Endothelial cell of umbilical vein (primary cell): ENCODE results near the gene CCDC116. TPM values are rescaled to one million over a fixed set of nuclear protein-coding genes. Genes with fewer than 3 reads are reported as not detected.

ENCODE experiments used
- BruUV-seq: library from RNA; stranded (reverse); fragments of 400-500 nt; replicated peaks from 2 replicates; lab custom pipeline; 2021; lab: Mats Ljungman, UMichigan
- CTCF ChIA-PET: fragments of 300-600, 350-600 bp; sonication (Branson Sonifier 250); formaldehyde crosslinking; loops from one replicate; lab custom pipeline; 2021; ENCODE audit warnings: antibody characterized with exemption, inconsistent platforms; lab: Charles Lee
- POLR2A ChIA-PET: fragments of 300-600, 350-600 bp; sonication (Branson Sonifier 250); formaldehyde crosslinking; loops from one replicate; lab custom pipeline; 2021; ENCODE audit warnings: antibody characterized with exemption, inconsistent platforms; lab: Charles Lee
- DNase-seq: peaks from one replicate; pipeline ENCODE4 v3.0.0-alpha.2; 2011; ENCODE audit warnings: low read depth, low spot score
- FAIRE-seq: peaks from 2 replicates; lab custom pipeline; 2011; peaks lifted over from hg19 to GRCh38; lab: Jason Lieb, UNC
- H2AFZ ChIP-seq: 2 replicates; pipeline ENCODE4 v1.6.0; 2012; ENCODE audit warnings: low read depth, low read length, control low read depth, inconsistent platforms
- H3K27ac ChIP-seq: 2 replicates; pipeline ENCODE4 v1.5.1; 2011; ENCODE audit warnings: low read depth, mild to moderate bottlenecking, control low read depth, low read length, moderate library complexity; ENCODE audit not compliant: insufficient read depth
- H3K27me3 ChIP-seq, 2 experiments: 2 replicates each; pipeline versions ENCODE4 v1.6.0 to v1.6.1; 2011; ENCODE audit warnings: low read length in 2 of 2, mixed read lengths in 1 of 2; ENCODE audit not compliant: control insufficient read depth in 2 of 2, insufficient read depth in 2 of 2
- H3K36me3 ChIP-seq, 2 experiments: 2 replicates in 1 of 2; 3 replicates in 1 of 2; pipeline ENCODE4 v1.5.1; 2011; ENCODE audit warnings: low read length in 2 of 2, mild to moderate bottlenecking in 1 of 2, moderate library complexity in 1 of 2; ENCODE audit not compliant: control insufficient read depth in 2 of 2, insufficient read depth in 2 of 2; ENCODE audit errors: extremely low read depth in 1 of 2
- H3K4me1 ChIP-seq: 3 replicates; pipeline ENCODE4 v1.5.1; 2011; ENCODE audit warnings: mild to moderate bottlenecking, low read length; ENCODE audit not compliant: control insufficient read depth, insufficient read depth; ENCODE audit errors: extremely low read depth
- H3K4me2 ChIP-seq: 2 replicates; pipeline ENCODE4 v1.6.1; 2011; ENCODE audit warnings: low read length, control low read depth, mixed read lengths; ENCODE audit not compliant: insufficient read depth
- H3K4me3 ChIP-seq, 3 experiments: fragments of 200-600 bp in 1 of 3; sonication (generic), shearing (Covaris generic) in 1 of 3; replicated peaks in 1 of 3; 2 replicates each; pipeline ENCODE4 v1.5.1; 2011 to 2016; ENCODE audit warnings: control low read depth in 3 of 3, low read length in 3 of 3, mild to moderate bottlenecking in 2 of 3, inconsistent platforms in 1 of 3, low read depth in 1 of 3, moderate library complexity in 1 of 3; ENCODE audit not compliant: insufficient read depth in 1 of 3
- H3K79me2 ChIP-seq: 2 replicates; pipeline ENCODE4 v1.6.0; 2012; ENCODE audit warnings: low read length, inconsistent platforms; ENCODE audit not compliant: control insufficient read depth, insufficient read depth
- H3K9ac ChIP-seq: replicated peaks from 2 replicates; pipeline ENCODE3; 2011; ENCODE audit warnings: low read length, control low read depth; ENCODE audit not compliant: insufficient read depth; ENCODE audit errors: extremely low read depth
- H3K9me1 ChIP-seq: replicated peaks from 3 replicates; pipeline ENCODE4 v1.6.0; 2011; ENCODE audit warnings: mild to moderate bottlenecking, low read length; ENCODE audit not compliant: control insufficient read depth, insufficient read depth; ENCODE audit errors: extremely low read depth
- H3K9me3 ChIP-seq: replicated peaks from 2 replicates; pipeline ENCODE4 v1.5.1; 2012; ENCODE audit warnings: low read length, inconsistent platforms; ENCODE audit not compliant: control insufficient read depth, insufficient read depth
- H4K20me1 ChIP-seq: replicated peaks from 2 replicates; pipeline ENCODE3; 2011; ENCODE audit warnings: mild to moderate bottlenecking, low read length; ENCODE audit not compliant: control insufficient read depth, insufficient read depth; ENCODE audit errors: extremely low read depth
- EZH2 ChIP-seq: IDR thresholded peaks from 2 replicates; pipeline ENCODE4 v1.6.1; 2012; ENCODE audit warnings: borderline replicate concordance, low read depth, mild to moderate bottlenecking, moderate library complexity, low read length, inconsistent platforms; ENCODE audit not compliant: severe bottlenecking
- FOS ChIP-seq: IDR thresholded peaks from 2 replicates; pipeline ENCODE4 v1.6.1; 2011; ENCODE audit warnings: mild to moderate bottlenecking, low read length, moderate library complexity, borderline replicate concordance; ENCODE audit not compliant: insufficient read depth
- GATA2 ChIP-seq: IDR thresholded peaks from 2 replicates; pipeline ENCODE4 v1.7.0; 2011; ENCODE audit warnings: low read depth, mild to moderate bottlenecking, moderate library complexity, mixed read lengths, low read length; ENCODE audit not compliant: insufficient read length, insufficient read depth
- JUN ChIP-seq: IDR thresholded peaks from 2 replicates; pipeline ENCODE4 v1.6.1; 2011; ENCODE audit warnings: borderline replicate concordance, low read depth; ENCODE audit not compliant: insufficient read length, insufficient read depth
- MYC ChIP-seq: IDR thresholded peaks from one replicate; pipeline ENCODE4 v1.6.1; 2011; ENCODE audit warnings: mild to moderate bottlenecking, low read depth, low read length
- POLR2A ChIP-seq: IDR thresholded peaks from 2 replicates; pipeline ENCODE4 v1.6.1; 2012; ENCODE audit warnings: low read depth, mild to moderate bottlenecking, control low read depth, low read length
- POLR2AphosphoS5 ChIP-seq: IDR thresholded peaks from 2 replicates; pipeline ENCODE4 v1.6.1; 2012; ENCODE audit warnings: low read depth, mild to moderate bottlenecking, control low read depth, low read length, moderate library complexity; ENCODE audit not compliant: insufficient read depth
- dilution Hi-C: fragments of 300-500 bp; cut with MboI; formaldehyde crosslinking; loops from one replicate; pipeline ENCODE4 v1.15.0; 2019; ENCODE audit warnings: low sequenced_read_pairs; ENCODE audit not compliant: extremely low pct_ligation_motif_present
- intact Hi-C: fragments of 100-400 bp; cut with micrococcal nuclease; formaldehyde crosslinking; loops from one replicate; pipeline ENCODE4 v1.10.0; 2022
- polyA plus RNA-seq, 4 experiments: library from polyadenylated mRNA; depleted of rRNA in 3 of 4; stranded (reverse) in 3 of 4; unstranded in 1 of 4; fragments of >200 nt; gene quantifications; 2 replicates each; pipeline versions ENCODE4 v1.2.1 to v1.2.3, GENCODE V29; 2011 to 2012; ENCODE audit warnings: missing spikeins in 1 of 4
- total RNA-seq: library from RNA; stranded (reverse); gene quantifications from 2 replicates; pipeline ENCODE4 v1.2.3, GENCODE V29; 2021
- TF ChIP-seq, protein P1 (sequence below), 2 donors: IDR thresholded peaks; 1 replicate in 1 of 2; 2 replicates in 1 of 2; pipeline ENCODE4 v1.5.1; 2011; ENCODE audit warnings: low read length in 2 of 2, mild to moderate bottlenecking in 2 of 2, moderate library complexity in 2 of 2, control low read depth in 1 of 2, inconsistent platforms in 1 of 2, low read depth in 1 of 2; ENCODE audit not compliant: insufficient read depth in 1 of 2; ENCODE audit errors: extremely low read depth in 1 of 2
- TF ChIP-seq, protein P2 (sequence below): IDR thresholded peaks from 2 replicates; pipeline ENCODE4 v1.6.1; 2011; ENCODE audit not compliant: insufficient read depth, insufficient read length

CCDC116 gene
- total and polyA plus RNA-seq, 2 donors (not counting 3 experiments of a cell fraction or from before 2014, with no cell fraction given), result 0.21 to 0.33 TPM

DNA sequence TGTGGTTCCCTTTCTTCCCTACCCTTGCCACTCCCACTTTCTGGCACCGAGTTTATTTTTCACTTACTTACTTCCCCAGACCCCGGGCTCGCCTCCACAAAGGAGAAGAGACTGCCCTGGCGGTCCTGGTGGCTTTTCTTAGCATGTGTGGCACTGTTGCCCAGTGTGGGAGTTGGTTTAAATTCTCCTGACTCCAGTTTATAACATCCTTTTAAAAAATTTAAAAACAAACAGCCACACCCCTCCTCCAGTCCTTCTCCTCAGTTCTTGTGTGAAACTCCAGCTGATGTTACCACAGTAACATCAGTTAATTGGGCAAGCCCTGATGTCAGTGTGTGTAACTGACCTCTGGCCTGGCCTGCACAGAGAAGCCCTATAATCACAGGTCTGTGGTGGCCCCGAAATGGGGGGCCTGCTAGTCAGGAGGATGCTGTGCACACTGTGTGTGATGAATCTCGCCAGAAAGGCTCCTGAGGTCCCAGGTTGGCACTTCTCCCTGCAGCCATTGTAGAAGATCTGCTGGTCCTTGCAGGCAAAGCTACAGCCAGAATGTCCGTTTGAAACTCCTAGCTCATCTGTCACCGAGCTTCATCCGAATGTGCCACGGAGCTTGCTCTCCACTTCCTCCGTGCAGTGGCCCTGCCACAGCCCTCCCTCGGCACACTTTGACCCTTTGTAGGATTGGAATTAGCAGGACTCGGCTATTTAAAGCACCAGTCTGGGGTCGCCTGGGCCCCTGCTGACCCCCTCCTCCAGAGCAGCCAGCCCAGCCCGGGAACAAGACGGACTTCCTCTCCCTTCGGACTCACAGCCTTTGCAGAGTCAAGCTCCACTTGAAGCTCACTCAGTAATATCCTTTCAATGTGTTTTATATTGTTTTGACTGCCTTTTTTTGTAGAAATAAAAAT is 10.3 kb upstream of the CCDC116 start:
- Histone ChIP-seq H2AFZ (no peak overlapping the region), H3K36me3 (peaks cover 0 to 16% of the 10 kb centered on the region in 2 experiments), H3K9me1 (no peaks in the 10 kb centered on the region), H3K9ac (no peak overlapping the region), H4K20me1 (no peaks in the 10 kb centered on the region), H3K4me1 (no peaks in the 10 kb centered on the region), H3K9me3 (no peaks in the 10 kb centered on the region), H3K79me2 (peaks cover 41% of the 10 kb centered on the region), H3K27me3 (no peaks in the 10 kb centered on the region), H3K4me3 (no peak overlapping the region), H3K4me2 (no peak overlapping the region), H3K27ac (no peak overlapping the region)
- FAIRE-seq (no peak), DNase-seq (no peak)
- intact Hi-C loops, result no loop called here
- BruUV-seq, result TSS peak; percentile 26
- dilution Hi-C loops, result no loop called here
- ChIA-PET POLR2A (no interaction called here), CTCF (interaction anchor here (0.8 to 0.9 kb wide), 2 partner anchors 18 to 25 kb away, joined by 3 to 4 read pairs; no protein-coding TSS in a partner anchor)
- TF ChIP-seq POLR2A (no peak), GATA2 (no peak), FOS (no peak), JUN (no peak), POLR2AphosphoS5 (no peak), EZH2 (no peak), MYC (no peak)
- TF ChIP-seq, protein P1, sequence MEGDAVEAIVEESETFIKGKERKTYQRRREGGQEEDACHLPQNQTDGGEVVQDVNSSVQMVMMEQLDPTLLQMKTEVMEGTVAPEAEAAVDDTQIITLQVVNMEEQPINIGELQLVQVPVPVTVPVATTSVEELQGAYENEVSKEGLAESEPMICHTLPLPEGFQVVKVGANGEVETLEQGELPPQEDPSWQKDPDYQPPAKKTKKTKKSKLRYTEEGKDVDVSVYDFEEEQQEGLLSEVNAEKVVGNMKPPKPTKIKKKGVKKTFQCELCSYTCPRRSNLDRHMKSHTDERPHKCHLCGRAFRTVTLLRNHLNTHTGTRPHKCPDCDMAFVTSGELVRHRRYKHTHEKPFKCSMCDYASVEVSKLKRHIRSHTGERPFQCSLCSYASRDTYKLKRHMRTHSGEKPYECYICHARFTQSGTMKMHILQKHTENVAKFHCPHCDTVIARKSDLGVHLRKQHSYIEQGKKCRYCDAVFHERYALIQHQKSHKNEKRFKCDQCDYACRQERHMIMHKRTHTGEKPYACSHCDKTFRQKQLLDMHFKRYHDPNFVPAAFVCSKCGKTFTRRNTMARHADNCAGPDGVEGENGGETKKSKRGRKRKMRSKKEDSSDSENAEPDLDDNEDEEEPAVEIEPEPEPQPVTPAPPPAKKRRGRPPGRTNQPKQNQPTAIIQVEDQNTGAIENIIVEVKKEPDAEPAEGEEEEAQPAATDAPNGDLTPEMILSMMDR (IDR thresholded peaks at IDR 0.05; ENCODE audit: extremely low read depth in 1 of 2, insufficient read depth in 1 of 2, low read depth in 1 of 2, low read length in 2 of 2), result no peak
- TF ChIP-seq, protein P2, sequence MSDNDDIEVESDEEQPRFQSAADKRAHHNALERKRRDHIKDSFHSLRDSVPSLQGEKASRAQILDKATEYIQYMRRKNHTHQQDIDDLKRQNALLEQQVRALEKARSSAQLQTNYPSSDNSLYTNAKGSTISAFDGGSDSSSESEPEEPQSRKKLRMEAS, result no peak
